Astrocyte (in vitro differentiated cells and primary cell): ENCODE measurements around the gene ITM2C. TPM values are rescaled to one million over a fixed set of nuclear protein-coding genes. Genes with fewer than 3 reads are reported as not detected.

Source experiments
- DNase-seq: peaks from one replicate; pipeline ENCODE4 v3.0.0-alpha.2; 2010; ENCODE audit warnings: low read depth
- FAIRE-seq: peaks from 2 replicates; lab custom pipeline; 2011; peaks lifted over from hg19 to GRCh38; lab: Jason Lieb, UNC
- H2AFZ ChIP-seq: 2 replicates; pipeline ENCODE4 v1.6.0; 2012; ENCODE audit warnings: low read depth, low read length, inconsistent platforms
- H3K27ac ChIP-seq: 2 replicates; pipeline ENCODE4 v1.5.1; 2011; ENCODE audit warnings: low read depth, low read length, inconsistent platforms
- H3K27me3 ChIP-seq: 2 replicates; pipeline ENCODE4 v1.6.0; 2011; ENCODE audit warnings: low read length, inconsistent platforms; ENCODE audit not compliant: insufficient read depth
- H3K36me3 ChIP-seq: 2 replicates; pipeline ENCODE4 v1.5.1; 2011; ENCODE audit warnings: low read length, inconsistent platforms; ENCODE audit not compliant: insufficient read depth
- H3K4me1 ChIP-seq: 2 replicates; pipeline ENCODE4 v1.5.1; 2011; ENCODE audit warnings: low read length, inconsistent platforms; ENCODE audit not compliant: insufficient read depth
- H3K4me2 ChIP-seq: 2 replicates; pipeline ENCODE4 v1.6.0; 2012; ENCODE audit warnings: low read length, inconsistent platforms
- H3K4me3 ChIP-seq: 2 replicates; pipeline ENCODE4 v1.5.1; 2011; ENCODE audit warnings: low read depth, mild to moderate bottlenecking, low read length, inconsistent platforms; ENCODE audit not compliant: insufficient read depth
- H3K79me2 ChIP-seq: 2 replicates; pipeline ENCODE4 v1.6.0; 2012; ENCODE audit warnings: mild to moderate bottlenecking, low read length, inconsistent platforms; ENCODE audit not compliant: insufficient read depth
- H3K9ac ChIP-seq: 2 replicates; pipeline ENCODE4 v1.6.0; 2012; ENCODE audit warnings: mild to moderate bottlenecking, low read length, inconsistent platforms
- H3K9me3 ChIP-seq: 2 replicates; pipeline ENCODE4 v1.5.1; 2012; ENCODE audit warnings: low read depth, mild to moderate bottlenecking, low read length, inconsistent platforms; ENCODE audit not compliant: insufficient read depth
- H4K20me1 ChIP-seq: 2 replicates; pipeline ENCODE4 v1.6.0; 2012; ENCODE audit warnings: low read length, inconsistent platforms; ENCODE audit not compliant: insufficient read depth
- H3K27ac Mint-ChIP-seq: one replicate; pipeline ENCODE4 v1.8.0; 2021; ENCODE audit warnings: mild to moderate bottlenecking, mixed read lengths; ENCODE audit not compliant: unreplicated experiment
- H3K27me3 Mint-ChIP-seq: one replicate; pipeline ENCODE4 v1.8.0; 2021; ENCODE audit warnings: low read depth, mixed read lengths; ENCODE audit not compliant: unreplicated experiment
- H3K36me3 Mint-ChIP-seq: one replicate; pipeline ENCODE4 v1.8.0; 2021; ENCODE audit warnings: low read depth, mixed read lengths; ENCODE audit not compliant: unreplicated experiment
- H3K4me1 Mint-ChIP-seq: one replicate; pipeline ENCODE4 v1.8.0; 2021; ENCODE audit warnings: low read depth, mixed read lengths; ENCODE audit not compliant: unreplicated experiment
- H3K4me3 Mint-ChIP-seq: one replicate; pipeline ENCODE4 v1.8.0; 2021; ENCODE audit warnings: mild to moderate bottlenecking, moderate library complexity, mixed read lengths; ENCODE audit not compliant: unreplicated experiment
- H3K9me3 Mint-ChIP-seq: one replicate; pipeline ENCODE4 v1.8.0; 2021; ENCODE audit warnings: mild to moderate bottlenecking, mixed read lengths; ENCODE audit not compliant: unreplicated experiment
- EZH2 ChIP-seq: IDR thresholded peaks from 2 replicates; pipeline ENCODE4 v1.6.1; 2012; ENCODE audit warnings: mild to moderate bottlenecking, low read length, inconsistent platforms; ENCODE audit not compliant: insufficient read depth
- total RNA-seq: library from RNA; stranded (reverse); gene quantifications from 2 replicates; pipeline ENCODE4 v1.2.1, GENCODE V29; 2021
- TF ChIP-seq, protein P1 (sequence below): IDR thresholded peaks from 2 replicates; pipeline ENCODE4 v1.5.1; 2011; ENCODE audit warnings: low read depth, mild to moderate bottlenecking, inconsistent platforms, low read length, moderate library complexity; ENCODE audit not compliant: insufficient read depth

ITM2C gene
- total RNA-seq, 1 donor from 2014 or later = 458 TPM

DNA sequence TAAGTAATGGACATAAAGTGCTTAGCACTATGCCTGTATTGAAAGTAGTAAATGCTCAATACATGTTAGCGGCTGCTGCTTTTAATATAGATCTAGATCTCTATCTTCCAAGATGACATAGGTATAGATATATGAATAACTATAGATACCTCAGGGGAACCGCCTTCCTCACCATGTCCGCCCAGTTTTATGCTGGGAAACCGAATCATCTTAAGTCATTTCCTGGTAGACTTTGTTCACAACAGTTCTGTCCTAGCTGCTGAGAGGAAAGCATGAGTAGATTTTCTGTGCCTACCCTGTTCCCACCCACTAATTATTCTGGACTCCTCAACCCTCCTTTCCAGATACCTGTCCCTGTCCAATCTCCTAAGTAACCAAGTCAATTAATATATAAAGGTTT is 21.6 kb upstream of the ITM2C start:
- FAIRE-seq (no peak), DNase-seq (no peak)
- Histone ChIP-seq H3K4me3 (no peak overlapping the region), H3K27ac (no peak overlapping the region), H3K9ac (no peak overlapping the region), H3K4me1 (no peaks in the 10 kb centered on the region), H3K79me2 (no peaks in the 10 kb centered on the region), H2AFZ (no peak overlapping the region), H3K9me3 (peaks cover 4% of the 10 kb centered on the region), H3K36me3 (no peaks in the 10 kb centered on the region), H3K4me2 (no peak overlapping the region), H3K27me3 (peaks cover 24% of the 10 kb centered on the region), H4K20me1 (no peaks in the 10 kb centered on the region)
- TF ChIP-seq EZH2 = no peak
- TF ChIP-seq, protein P1, sequence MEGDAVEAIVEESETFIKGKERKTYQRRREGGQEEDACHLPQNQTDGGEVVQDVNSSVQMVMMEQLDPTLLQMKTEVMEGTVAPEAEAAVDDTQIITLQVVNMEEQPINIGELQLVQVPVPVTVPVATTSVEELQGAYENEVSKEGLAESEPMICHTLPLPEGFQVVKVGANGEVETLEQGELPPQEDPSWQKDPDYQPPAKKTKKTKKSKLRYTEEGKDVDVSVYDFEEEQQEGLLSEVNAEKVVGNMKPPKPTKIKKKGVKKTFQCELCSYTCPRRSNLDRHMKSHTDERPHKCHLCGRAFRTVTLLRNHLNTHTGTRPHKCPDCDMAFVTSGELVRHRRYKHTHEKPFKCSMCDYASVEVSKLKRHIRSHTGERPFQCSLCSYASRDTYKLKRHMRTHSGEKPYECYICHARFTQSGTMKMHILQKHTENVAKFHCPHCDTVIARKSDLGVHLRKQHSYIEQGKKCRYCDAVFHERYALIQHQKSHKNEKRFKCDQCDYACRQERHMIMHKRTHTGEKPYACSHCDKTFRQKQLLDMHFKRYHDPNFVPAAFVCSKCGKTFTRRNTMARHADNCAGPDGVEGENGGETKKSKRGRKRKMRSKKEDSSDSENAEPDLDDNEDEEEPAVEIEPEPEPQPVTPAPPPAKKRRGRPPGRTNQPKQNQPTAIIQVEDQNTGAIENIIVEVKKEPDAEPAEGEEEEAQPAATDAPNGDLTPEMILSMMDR = no peak
- no peaks in the 10 kb centered on the region for H3K9me3 Mint-ChIP-seq
- H3K4me1 Mint-ChIP-seq = no peaks in the 10 kb centered on the region
- H3K27me3 Mint-ChIP-seq = peaks cover 31% of the 10 kb centered on the region
- H3K4me3 Mint-ChIP-seq = no peak overlapping the region
- peaks cover 1% of the 10 kb centered on the region for H3K36me3 Mint-ChIP-seq
- H3K27ac Mint-ChIP-seq = no peak overlapping the region

DNA sequence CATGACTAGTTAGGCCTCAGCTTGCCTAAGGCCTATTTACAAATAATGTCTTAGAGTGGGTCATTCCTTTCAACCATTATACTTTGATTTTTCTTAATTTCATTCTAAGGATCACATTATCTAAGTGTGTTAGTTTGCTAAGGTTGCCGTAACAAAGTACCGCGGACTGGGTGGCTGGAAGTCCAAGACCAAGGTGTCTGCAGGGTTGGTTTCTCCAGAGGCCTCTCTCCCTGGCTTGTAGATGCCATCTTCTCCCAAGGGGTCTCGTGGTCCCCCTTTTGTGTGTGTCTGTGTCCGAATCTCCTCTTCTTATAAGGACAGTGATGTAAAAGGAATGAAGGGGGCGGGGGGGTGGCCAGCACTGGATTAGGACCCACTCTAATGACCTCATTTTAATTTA is 18.4 kb upstream of the ITM2C start:
- H3K4me1 ChIP-seq = no peaks in the 10 kb centered on the region
- FAIRE-seq = no peak
- H3K4me3 Mint-ChIP-seq = no peak overlapping the region
- no peaks in the 10 kb centered on the region for H3K79me2 ChIP-seq
- TF ChIP-seq, protein P1 = no peak
- no peak for TF ChIP-seq EZH2
- no peaks in the 10 kb centered on the region for H4K20me1 ChIP-seq
- peaks cover 20% of the 10 kb centered on the region for H3K27me3 ChIP-seq
- no peak overlapping the region for H3K27ac ChIP-seq
- no peak overlapping the region for H3K4me3 ChIP-seq
- H3K36me3 ChIP-seq = no peaks in the 10 kb centered on the region
- H3K9ac ChIP-seq = no peak overlapping the region
- no peaks in the 10 kb centered on the region for H3K9me3 Mint-ChIP-seq
- H3K4me2 ChIP-seq = no peak overlapping the region
- no peak overlapping the region for H2AFZ ChIP-seq
- no peaks in the 10 kb centered on the region for H3K36me3 Mint-ChIP-seq
- peaks cover 24% of the 10 kb centered on the region for H3K27me3 Mint-ChIP-seq
- no peaks in the 10 kb centered on the region for H3K9me3 ChIP-seq
- no peak overlapping the region for H3K27ac Mint-ChIP-seq
- DNase-seq = no peak
- H3K4me1 Mint-ChIP-seq = no peaks in the 10 kb centered on the region

DNA sequence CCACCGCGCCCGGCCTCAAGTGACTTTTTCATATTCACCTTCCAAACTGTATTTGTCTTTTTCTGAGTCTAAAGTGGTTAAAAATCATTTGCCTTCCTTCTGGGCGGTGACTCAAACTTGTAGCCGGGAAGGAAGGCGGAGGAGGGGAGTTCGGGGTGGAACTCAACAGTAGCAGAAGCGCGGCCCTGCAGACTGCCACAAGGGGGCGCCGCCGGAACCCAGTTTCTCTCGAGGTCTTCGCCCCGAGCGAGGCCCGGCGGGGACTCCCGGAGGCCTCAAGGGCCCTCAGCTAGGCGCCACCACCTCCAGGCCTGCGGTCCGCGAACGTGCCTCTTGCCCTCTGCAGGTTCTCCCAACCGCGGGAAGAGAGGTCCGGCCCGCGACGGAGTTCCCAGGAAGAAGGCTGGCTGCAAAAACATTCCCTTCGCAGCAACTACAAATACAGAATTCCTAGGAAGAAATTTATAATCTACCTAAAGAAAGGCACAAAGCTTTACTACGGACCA is 16.8 kb upstream of the ITM2C start:
- peak overlapping the region; percentile 62 for H3K4me2 ChIP-seq
- H4K20me1 ChIP-seq = no peaks in the 10 kb centered on the region
- H3K36me3 ChIP-seq = no peaks in the 10 kb centered on the region
- H3K4me3 ChIP-seq = no peak overlapping the region
- peak; percentile 59 for DNase-seq
- Mint-ChIP-seq H3K9me3 (no peaks in the 10 kb centered on the region), H3K36me3 (no peaks in the 10 kb centered on the region), H3K27ac (no peak overlapping the region), H3K4me1 (no peaks in the 10 kb centered on the region), H3K4me3 (peak overlapping the region; percentile 34), H3K27me3 (peaks cover 17% of the 10 kb centered on the region)
- H2AFZ ChIP-seq = peak overlapping the region; percentile 81
- no peaks in the 10 kb centered on the region for H3K4me1 ChIP-seq
- FAIRE-seq = no peak
- peaks cover 22% of the 10 kb centered on the region for H3K27me3 ChIP-seq
- no peak for TF ChIP-seq EZH2
- TF ChIP-seq, protein P1 = peak; percentile 76
- no peaks in the 10 kb centered on the region for H3K79me2 ChIP-seq
- no peak overlapping the region for H3K27ac ChIP-seq
- H3K9me3 ChIP-seq = no peaks in the 10 kb centered on the region
- no peak overlapping the region for H3K9ac ChIP-seq
